GM19025 (cell line): ENCODE data around the gene OSBP2.

Experiments
- ATAC-seq: cut with Tn5 transposase; IDR thresholded peaks from one replicate; pipeline ENCODE4 v1.9.1; 2021; ENCODE audit warnings: mild to moderate bottlenecking, low read depth, moderate library complexity; ENCODE audit not compliant: unreplicated experiment

Gene OSBP2

GRCh38 chr22:30830907-30831306 lies 136.2 kb downstream of the OSBP2 start:
- no peak for ATAC-seq

- no peak for ATAC-seq
Observed at GRCh38 chr22:30832407-30832987, 137.8 kb downstream of the OSBP2 start.

DNA sequence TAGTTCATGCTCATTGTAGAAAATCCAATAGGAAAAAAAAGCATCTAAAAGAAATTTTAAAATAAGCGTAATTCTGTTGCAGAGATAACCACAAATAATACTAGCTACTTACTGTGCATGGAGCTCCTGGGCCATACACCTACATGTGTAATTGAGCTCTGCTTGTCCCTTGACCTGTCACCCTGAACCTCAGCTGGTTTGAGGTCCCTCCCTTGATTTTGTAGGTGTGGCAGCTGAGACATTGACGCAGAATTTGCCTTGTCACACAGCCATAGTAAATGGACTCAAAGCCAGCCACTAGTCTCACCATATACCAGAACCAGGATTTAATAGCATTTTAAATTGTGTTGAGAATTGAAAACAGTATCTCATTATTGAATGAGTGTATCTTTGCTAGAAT lies 138.6 kb downstream of the OSBP2 start:
- no peak for ATAC-seq

- ATAC-seq = no peak
Observed at GRCh38 chr22:30837531-30837930, 142.9 kb downstream of the OSBP2 start.

DNA sequence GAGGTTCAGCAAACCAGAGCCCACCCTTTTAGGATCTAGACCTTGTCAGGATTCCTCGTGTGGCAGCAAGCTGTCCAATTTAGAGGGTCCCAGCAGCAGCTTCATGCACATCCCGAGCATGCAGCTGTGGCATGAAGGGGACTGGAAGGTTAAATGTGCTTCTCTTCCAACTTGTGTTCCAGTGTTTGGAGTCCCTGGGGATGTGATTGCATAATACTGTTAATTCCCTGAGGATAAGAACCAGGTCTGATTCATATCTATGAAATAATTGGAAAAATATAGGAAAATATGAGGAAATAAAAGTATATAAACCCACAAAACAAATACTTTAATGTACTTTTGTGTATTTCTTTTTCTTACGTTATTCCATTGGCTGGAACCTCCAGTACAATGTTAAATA lies 143.4 kb downstream of the OSBP2 start:
- ATAC-seq = no peak

DNA sequence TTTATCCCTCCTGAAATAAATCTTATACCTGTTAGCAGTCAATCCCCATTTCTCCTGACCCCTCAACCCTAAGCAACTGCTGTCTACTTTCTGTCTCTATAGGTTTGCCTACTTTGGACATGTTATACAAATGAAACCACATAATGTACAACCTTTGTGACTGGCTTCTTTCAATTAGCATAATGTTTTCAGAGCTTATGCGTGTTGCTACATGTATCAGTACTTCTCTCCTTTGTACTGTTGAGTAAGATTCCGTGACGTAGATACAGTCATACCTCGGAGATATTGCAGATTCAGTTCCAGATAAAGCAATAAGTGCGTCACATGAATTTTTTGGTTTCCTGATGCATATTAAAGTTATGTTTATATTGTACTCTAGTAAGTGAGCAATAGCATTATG lies 146.6 kb downstream of the OSBP2 start:
- ATAC-seq = no peak

DNA sequence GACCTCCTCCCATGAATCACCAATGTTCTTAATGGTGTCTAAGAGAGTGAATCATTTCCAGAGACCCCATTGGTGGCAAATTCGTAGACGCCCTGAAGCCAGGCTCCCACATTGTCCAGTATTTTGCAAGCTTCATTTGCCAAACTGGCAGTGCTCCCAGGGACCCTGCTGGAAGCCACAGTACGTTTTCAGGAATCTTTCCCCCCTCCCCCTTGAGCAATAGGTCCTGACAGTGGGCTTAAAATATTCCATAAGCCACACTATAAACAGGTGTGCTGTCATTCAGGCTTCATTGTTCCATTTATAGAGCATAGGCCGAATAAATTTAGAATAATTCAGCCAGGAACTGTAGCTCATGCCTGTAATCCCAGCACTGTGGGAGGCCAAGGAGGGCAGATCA lies 148.6 kb downstream of the OSBP2 start:
- no peak for ATAC-seq

DNA sequence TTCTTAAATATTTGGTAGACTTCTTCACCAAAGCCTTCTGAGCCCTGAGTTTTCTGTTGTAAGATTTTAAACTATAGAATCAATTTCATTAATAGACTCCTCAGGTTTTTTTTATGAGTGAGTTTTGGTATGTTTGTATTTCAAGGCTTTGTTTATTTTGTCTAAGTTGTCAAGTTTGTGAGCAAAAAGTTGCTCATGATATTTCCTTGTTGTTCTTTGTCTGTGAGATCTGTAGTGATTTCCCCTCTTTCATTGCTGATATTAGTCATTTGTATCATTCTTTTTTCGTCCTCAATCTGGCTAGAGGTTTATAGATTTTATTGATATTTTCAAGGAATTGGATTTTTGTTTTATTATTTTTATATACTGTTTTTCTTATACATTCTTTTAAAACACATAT lies 152.9 kb downstream of the OSBP2 start:
- ATAC-seq = no peak

DNA sequence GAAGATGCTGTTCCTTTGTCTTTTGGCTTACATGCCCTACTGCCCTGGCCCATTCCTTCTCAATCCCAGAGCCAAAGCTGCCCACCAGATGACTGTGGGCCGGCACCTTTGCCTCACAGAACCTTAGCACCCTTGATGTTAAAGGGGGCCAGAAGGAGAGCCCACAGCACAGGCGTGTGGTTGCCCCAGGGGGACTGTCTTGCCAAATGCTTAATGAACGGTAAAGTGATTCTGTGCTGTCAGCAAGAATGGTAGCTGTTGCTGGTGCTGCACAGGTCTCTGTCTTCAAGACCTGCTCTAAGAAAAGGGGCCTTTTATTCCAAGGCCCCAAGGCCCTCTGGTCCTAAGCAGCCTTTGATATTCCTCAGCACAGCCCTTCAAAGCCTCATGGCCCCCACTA lies 160.6 kb downstream of the OSBP2 start:
- ATAC-seq = no peak

DNA sequence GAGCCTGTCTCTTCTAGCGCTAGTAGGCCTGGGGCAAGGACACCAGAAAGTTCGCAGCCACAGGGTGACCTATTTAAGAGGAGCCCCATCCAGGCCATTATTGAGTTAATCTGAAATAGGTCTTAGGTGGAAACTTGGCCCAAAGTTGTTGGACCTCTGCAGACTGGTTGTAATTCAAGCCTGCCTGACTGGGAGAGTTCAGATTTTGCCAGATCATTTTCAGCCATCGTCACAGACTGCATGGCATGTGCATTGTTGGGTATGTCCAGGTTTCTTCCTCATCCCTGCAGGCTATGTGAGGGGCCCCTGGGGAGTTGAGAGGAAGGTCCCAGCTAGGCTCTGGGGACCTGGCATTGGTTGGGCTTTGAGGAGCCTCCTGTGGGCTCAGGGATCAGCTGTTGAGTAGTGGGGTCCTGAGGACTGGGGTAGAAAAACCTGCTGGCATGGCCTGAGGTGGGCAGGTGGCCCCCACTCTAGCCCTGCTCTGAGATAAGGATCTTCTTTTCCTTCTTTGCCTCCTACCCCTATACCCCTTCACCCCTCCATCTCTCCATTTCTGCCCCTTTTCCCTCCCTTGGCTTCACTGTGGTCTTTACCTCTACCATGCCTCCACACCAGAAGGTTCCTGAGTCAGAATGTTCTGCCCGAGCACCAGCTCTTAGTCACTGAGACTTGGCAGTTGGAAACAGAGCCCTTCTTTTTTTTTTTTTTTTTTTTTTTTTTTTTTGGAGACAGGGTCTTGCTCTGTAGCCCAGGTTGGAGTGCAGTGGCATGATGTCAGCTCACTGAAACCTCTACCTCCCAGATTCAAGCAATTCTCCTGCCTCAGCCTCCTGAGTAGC lies 161.2 kb downstream of the OSBP2 start:
- no peak for ATAC-seq

DNA sequence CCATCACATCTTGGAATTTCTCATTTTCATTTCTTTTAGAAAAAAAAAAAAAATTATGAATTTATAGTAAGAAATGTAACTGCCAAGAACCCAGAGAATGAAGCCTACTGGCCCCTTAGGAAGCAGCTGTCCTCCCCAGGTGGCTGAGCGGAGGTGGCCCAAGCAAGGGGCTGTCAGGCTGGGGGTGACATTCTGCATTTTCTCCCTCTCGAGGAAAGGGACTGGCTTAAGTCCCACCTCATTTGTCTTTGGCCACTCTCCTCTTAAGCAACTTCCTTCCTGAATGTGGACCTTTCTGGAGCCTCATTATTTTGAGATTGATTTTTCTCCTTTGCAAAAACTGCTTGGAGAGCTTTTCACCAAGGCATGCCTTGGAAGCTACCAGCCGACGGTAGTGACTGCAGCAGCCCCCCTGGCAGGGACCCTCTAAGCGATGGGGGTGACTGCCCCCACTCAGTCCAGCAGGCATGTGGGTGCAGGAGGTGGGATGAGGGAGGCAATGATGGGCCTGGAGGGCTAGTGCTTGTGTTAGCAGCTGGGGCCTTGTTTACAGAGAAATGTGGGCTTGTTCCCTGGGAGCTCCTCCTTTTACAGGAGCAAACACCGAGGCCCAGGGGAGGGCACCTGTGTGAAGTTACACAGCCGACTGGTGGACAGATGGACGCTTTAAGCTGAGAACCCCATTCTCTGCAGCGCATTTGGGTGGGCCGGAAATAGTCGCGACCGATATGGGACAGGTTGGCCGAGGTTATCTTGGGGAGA lies 162.2 kb downstream of the OSBP2 start:
- ATAC-seq = no peak

DNA sequence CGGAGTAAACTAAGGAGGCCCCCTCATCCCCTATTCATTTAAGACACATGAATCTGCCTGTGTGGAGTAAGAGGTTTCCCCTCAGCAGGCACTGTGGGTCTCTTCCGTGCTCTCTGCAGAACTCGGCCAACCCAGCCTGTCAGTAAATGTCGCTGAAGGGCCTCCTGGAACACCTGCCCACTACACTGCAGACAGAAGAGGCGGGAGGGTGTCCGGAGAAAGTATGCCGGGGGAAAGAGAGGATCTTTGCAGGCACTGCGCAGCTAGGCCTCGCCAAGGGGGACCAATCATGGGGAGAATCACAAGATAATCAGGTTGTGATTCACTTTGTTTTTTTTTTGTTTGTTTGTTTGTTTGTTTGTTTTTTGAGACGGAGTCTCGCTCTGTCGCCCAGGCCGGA lies 163.1 kb downstream of the OSBP2 start:
- ATAC-seq = no peak

DNA sequence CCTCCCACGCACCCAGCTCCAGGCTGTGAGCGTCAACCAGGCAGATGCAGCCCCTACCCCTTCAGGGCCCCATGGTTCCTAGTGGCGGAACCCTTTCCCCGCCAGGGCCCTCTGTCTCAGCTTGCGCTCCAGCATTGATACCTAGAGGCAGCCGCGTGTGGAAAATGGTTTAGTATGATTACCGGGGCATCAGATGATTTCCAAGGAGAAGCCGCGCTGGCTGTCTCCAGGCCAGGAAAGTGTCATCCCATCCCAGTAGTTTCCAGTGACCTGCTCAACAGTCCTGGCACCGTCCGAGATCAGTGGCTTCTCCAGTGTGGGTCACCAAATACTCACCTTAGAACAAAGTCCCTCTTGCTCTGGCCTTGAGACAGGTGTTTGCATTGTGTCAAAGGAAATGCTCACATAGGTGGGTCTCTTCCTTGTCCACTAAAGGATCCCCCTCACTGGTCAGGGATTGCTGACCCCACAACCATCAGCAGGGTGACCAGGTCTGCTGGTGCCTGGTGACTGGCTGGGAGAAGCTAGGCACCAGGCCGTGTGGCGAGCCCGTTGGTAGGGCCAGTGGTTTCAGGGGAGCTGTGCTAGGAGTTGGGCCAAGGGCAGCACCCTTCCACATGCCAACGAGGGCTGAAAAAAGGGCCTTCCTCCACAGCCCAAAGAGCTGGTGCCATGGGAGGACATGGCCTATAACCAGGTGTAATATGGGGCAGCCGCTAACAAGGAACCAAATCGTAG lies 164.5 kb downstream of the OSBP2 start:
- ATAC-seq = no peak

DNA sequence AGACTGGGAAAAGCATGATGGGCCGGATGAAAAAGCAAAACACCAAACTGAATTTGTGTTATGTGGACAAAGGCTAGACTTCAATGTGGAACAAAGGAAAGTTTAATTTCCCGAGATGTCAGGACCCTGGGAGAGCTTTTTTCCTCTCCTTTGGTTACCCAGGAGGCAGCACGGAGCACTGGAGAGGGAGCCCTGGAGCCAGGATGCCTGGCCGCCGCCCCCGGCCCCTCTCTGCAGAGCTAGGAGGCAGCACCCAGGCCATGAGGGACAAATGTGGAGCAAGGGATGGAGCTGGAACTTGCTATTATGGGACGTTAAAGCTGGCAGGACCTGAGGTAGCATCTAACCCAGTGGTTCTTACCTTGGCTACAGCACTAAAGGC lies 165.0 kb downstream of the OSBP2 start:
- ATAC-seq = no peak

DNA sequence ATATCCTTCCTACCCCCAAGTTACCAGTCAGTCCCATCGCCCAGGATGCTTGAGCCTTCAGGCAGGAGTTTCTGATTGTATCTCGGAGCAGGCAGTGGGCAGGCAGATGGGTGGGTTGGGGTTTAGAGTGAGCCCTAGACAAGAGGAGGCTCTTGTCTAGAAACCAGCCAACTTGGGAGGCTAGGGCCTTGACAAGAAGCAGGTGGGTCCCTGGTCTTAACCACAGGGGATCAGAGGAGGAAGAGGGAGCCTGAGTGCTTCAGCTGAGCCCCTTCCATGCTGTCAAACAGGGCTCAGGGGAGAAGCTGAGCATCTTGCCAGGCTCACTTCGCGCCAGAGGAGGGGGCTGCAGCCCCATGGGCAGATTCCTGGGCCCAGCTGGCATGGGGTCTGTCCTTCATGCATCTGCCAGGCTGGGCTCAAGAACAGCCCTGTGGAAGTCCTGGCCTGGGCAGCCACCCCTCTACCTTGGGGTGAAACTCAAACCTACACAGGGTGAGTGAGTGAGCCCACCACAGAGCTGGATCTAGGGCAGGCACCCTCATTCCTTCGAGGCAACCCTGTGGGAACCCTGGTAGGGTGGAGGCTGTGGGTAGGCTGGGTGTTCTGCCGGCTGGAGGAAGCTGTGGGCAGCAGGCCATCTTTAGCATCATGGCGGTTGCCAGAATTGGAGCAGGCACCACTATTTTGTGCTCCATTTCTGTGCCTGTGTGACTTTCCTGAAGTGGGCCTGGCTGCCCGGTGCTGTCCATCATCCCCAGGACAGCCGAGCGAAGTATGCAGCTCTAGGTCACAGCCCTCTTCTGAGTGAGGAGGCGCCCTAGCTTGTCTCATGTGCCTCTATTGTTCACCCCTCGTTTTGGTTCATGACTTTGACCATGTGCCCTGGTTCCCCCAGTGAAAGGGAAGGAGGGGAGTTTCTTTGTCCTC lies 165.8 kb downstream of the OSBP2 start:
- ATAC-seq = no peak

- ATAC-seq = no peak
Observed at GRCh38 chr22:30861131-30861530, 166.5 kb downstream of the OSBP2 start.

- ATAC-seq = no peak
Observed at GRCh38 chr22:30861688-30862552, 167.2 kb downstream of the OSBP2 start.

GRCh38 chr22:30863081-30863833 lies 168.6 kb downstream of the OSBP2 start:
- ATAC-seq = no peak
